Bladder microvascular endothelial cell (primary cell): Measurements from ENCODE around the gene PIK3C2G. TPM values are rescaled to one million over a fixed set of nuclear protein-coding genes. Genes with fewer than 3 reads are reported as not detected.

Experiments
- total RNA-seq: library from RNA; depleted of rRNA; stranded (reverse); fragments of >200 nt; gene quantifications from 2 replicates; pipeline ENCODE4 v1.2.3, GENCODE V29; 2014

PIK3C2G gene
- under 0.01 and 5.7 TPM in 2 replicates for total RNA-seq

DNA sequence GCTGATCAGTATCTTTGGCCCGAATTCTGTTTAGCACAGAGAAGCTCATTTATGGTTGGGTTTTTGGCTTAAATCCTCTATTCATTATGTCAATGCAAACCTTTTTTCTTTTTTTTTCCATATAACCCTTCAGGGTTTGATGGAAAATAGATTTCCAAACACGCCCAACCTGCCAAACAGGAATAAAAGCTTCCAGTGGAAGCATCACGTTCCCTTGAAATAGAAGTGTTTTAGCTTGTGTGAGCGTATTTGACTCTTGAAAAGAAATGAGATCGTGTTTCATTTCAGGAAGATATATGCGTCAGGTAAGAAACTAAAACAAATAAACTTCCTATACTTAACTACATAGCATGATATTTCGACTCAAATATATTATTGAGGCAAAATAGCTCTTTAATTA is at the start of gene PIK3C2G:
TSS of gene PIK3C2G (plus strand) at position 246 of the 400 bp plus-strand sequence. CDS start 20,564 bp downstream, outside the sequence.

Other genes with a start within 250 kb of the PIK3C2G start
- gene RERGL, start 171.3 kb upstream of the PIK3C2G start, total RNA-seq = not detected in 2 replicates